Esophagus muscularis mucosa (tissue), 3 donors: Measurements from ENCODE around the gene ADCY5.

Source experiments
- CTCF ChIP-seq, 3 experiments: fragments of 200-600 bp in 2 of 3; fragments of 450-650 bp in 1 of 3; sonication (generic) in 2 of 3; IDR thresholded peaks; one replicate each; pipeline ENCODE4 v1.5.1; 2017 to 2019; ENCODE audit warnings: antibody characterized with exemption in 3 of 3, mild to moderate bottlenecking in 2 of 3, moderate library complexity in 1 of 3
- POLR2A ChIP-seq: fragments of 450-650 bp; IDR thresholded peaks from one replicate; pipeline ENCODE4 v1.6.1; 2017; ENCODE audit warnings: antibody characterized with exemption, moderate library complexity, mild to moderate bottlenecking, low read depth

- TF ChIP-seq CTCF (IDR thresholded peaks at IDR 0.05): no peak
- no peak for TF ChIP-seq POLR2A
Observed at GRCh38 chr3:123471106-123471505, 22.2 kb upstream of the ADCY5 start.
